HuH-7 (cell line): ENCODE measurements around the gene RGS12.

Experiments used
- DNase-seq: peaks from one replicate; pipeline ENCODE4 v3.0.0; 2011; ENCODE audit warnings: low spot score

Gene RGS12

DNA sequence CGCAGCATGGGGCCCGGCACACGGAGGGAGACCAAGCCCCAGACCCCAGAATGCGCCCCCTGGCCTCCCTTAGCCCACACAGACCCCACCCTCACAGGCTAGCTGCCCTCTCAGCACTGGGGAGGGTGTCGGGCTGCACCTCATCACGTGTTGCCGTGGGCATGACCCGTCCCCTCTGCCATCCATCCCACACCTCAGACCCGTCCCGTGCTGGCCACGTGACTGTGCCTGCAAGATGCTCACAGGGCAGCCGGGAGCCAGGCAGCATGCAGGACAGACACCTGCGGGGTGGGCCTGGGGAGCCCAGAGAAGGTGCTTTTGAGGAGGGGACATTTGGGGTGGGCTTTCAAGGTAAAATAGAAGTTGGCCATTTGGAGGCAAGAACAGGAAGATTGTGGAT, 39.0 kb upstream of the RGS12 start:
- no peak for DNase-seq

DNA sequence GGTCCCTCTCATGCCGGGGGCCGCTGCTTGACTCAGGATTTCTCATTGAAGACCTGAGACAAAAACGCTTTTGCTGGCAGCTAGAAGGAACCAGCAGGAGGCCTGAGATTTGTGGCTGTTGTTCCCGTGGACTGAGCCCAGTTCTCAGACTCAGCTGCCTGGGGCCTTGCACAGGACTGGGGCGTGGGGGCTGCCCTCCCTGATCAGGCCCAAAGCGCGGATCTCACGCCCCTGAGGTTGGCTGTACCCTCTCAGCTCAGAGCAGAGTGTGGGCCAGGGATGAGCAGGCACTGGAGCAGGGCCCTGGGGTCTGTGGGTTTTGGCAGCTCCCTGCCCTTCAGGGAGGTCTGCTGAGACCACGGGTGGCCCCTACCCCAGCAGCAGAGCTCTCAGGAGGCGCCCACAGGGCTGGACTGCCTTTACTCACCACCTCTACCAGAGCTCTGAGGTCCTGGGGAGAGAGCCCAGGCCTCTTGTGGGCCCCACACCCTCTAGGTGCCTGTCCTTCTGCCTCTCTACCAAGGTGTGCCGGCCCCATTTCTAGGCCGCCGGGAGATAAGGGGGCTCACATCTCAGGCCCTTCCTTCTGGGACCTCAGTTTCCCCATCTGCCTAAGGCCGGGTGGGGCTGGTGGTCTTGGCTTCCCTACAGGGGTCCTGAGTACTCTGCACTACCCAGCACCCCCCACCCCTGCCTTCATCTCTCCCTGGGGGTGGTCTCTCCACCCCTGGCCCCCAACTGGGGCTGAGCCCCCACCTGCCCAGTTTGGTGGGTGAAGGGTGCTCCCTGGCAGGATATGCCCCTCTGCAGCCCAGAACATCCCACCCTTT, 38.3 kb upstream of the RGS12 start:
- DNase-seq, result no peak

DNA sequence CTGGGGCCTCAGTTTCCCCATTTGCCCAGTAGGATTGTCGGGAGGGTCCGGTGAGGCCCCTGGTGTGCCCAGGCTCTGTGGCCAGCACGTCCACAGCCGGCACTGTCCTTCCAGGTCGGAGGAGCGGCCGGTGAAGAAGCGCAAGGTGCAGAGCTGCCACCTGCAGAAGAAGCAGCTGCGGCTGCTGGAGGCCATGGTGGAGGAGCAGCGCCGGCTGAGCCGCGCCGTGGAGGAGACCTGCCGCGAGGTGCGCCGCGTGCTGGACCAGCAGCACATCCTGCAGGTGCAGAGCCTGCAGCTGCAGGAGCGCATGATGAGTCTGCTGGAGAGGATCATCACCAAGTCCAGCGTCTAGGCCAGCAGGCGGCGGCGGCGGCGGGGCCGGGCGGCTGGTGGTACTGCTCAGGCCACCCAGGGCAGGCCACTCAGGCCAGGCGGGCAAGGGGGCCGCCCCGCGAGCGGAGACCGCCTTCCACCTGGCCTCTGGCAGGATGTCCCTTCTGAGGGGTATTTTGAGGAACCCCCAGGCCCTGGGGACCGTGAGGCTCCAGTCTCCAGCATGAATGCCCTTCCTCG, 37.1 kb upstream of the RGS12 start:
- DNase-seq, result no peak

DNA sequence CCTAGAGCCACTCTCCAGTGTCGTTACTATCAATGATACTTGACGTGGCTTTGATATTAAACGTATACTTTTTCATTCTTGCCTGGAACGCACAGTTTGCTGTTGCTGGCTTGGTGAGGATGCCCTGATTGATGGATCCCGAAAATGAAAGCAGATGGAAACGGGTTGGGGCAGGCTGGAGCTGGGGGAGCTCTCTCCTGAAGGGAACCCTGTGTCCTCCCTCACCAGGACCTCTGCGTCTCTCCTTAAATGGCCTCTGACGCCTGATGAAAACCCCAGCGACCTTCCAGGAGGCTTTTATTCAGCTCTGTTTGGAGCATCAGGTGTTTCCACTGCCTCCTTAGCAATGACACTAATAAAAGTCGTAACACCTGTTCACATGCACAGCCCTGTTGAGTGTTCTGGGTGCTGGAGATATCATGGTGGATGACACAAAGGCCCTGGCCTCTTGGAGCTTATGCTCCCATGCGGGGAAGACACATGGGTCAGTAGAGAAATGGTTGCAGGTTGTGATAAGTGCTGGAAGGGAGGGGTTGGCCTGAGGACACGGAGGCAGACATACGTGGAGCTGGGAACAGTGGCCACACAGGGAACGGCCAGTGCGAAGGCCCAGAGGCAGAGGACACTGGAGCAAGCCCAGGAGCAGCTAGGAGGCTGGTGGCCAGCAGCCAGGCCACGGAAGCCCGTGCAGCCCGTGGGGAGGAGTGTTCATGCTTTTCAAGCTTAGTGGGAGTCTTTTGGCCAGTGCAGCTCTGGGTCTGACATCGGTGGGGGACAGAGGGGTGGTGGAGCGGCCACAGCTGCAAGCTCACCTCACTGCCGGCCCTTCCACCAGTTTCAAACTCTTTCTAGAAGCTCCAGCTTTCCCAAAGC, 36.4 kb upstream of the RGS12 start:
- no peak for DNase-seq

DNA sequence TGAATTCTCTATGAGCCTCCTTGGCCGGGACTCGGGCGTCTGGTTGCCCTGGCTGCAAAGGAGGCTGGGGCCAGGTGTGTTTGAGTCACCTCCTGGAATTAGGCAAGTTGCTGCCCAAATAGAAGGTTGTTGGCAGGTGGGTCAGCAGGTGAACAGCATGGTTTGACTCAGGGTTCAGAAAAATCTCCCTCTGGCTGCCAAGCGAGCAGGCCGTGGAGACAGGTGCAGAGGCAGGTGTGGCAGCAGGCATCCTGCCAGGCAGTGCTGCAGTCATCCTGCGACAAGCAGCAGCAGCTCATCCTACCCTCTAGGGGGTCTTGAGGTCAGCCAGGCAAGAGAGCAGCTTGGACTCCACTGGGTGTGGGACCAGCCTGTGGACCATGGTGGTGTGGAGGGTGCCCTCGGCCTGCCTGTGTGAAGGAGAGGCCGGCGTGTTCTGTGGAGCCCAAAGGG, 35.7 kb upstream of the RGS12 start:
- no peak for DNase-seq

- DNase-seq, result no peak
Measured at GRCh38 chr4:3257556-3258482, 35.0 kb upstream of the RGS12 start.

DNA sequence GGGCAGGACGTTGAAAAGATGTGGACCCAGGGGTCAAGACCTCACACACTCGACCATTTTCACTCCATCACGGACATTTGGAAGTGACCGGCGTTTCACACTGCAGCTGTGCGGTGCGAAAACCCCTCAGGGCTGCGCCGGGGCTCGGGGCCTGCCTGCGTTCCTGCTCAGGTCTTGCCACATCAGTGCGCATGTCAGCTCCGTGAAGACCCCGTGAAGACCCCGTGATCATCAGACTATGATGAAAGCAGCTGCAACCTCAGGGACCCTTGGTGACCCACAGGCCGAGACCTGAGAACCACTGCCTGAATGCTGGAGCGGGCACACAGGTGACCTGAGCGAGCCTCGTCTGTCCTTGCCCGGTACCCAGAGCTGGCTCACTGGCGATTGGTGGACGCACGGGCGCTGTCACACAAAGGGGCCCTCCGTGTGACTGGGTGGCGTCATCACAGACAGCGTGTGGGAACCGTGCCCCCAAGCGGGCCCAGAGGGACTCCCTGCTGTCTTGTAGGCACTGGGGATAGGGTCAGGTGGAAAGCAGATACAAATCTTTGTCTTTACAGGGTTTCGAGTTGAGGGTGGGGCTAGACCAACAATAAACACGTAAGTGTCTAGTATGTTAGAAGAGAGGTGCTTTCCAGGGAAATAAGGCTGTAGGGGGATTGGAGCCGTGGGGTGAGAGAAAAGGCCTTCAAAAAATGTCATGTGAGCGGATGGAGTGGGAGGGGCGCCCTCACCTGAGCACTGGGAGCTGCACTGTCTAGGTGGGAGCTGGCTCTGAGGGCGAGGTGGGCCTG, 31.2 kb upstream of the RGS12 start:
- no peak for DNase-seq

GRCh38 chr4:3262208-3263052, 30.4 kb upstream of the RGS12 start:
- DNase-seq, result no peak

- DNase-seq, result no peak
Measured at GRCh38 chr4:3263053-3263875, 29.6 kb upstream of the RGS12 start.

- DNase-seq, result no peak
Measured at GRCh38 chr4:3263876-3264193, 29.0 kb upstream of the RGS12 start.

- DNase-seq, result no peak
Measured at GRCh38 chr4:3266076-3266475, 26.7 kb upstream of the RGS12 start.

- no peak for DNase-seq
Measured at GRCh38 chr4:3267576-3268394, 25.0 kb upstream of the RGS12 start.

- DNase-seq, result no peak
Measured at GRCh38 chr4:3268395-3269104, 24.3 kb upstream of the RGS12 start.

- DNase-seq, result no peak
Measured at GRCh38 chr4:3269105-3269927, 23.5 kb upstream of the RGS12 start.

DNA sequence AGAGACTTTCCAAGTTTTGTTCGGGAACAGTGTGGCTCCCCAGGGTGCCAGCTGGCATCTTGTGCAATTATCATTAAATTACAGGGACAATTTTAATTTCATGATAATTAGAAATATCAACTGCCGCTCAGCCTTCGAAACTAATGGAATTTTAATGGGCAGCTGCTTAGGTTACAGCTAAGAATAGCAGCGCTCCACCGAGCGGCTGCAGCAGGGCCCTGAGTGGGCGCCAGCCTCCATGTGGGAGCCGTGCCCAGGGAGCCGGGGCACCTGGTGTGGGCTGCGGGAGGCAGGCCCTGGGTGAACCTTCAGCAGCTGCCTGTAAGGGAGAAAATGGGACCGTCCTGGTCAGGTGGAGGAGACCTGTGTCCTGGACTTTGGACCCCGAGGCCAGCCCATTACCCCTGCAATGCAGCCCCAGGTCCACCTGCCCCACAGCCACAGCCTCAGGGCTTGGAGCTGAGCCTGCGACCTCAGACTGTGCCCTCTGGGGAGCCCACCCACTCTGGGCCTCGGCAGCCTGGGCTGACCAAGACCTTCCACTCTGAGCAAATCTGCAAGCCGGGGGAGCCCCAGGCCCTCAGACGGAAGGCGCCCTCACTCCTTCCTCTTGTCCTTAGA, 22.7 kb upstream of the RGS12 start:
- DNase-seq, result no peak

DNA sequence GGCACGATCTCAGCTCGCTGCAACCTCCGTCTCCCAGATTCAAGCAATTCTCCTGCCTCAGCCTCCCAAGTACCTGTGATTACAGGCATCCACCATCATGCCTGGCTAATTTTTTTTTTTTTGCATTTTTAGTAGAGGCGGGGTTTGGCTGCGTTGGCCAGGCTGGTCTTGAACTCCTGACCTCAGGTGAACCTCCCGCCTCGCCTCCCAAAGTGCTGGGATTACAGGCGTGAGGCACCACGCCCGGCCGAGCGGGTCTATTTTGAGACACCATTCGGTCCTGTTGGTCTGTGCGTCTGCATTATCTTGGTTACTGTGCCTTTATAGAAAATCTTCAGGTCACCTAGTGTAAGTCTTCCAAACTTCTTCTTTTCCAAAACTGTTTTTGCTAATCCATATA, 21.7 kb upstream of the RGS12 start:
- DNase-seq, result no peak
